Measurements from ENCODE around the gene COMTD1. TPM values are rescaled to one million over a fixed set of nuclear protein-coding genes. Genes with fewer than 3 reads are reported as not detected.

COMTD1 gene
- total RNA-seq, 1 donor from 2014 or later: 38.1 TPM

GRCh38 chr10:75261813-75262705 lies 26.3 kb upstream of the COMTD1 start:
- no peaks in the 10 kb centered on the region for H3K4me1 Mint-ChIP-seq
- intact Hi-C loops (cut with micrococcal nuclease): no loop called here

GRCh38 chr10:75260990-75261389 lies 25.2 kb upstream of the COMTD1 start:
- Mint-ChIP-seq H3K27ac (no peak overlapping the region), H3K4me3 (no peak overlapping the region), H3K27me3 (no peaks in the 10 kb centered on the region)

More at GRCh38 chr10:75261813-75262705, 26.3 kb upstream of the COMTD1 start:
- Mint-ChIP-seq H3K27ac (no peak overlapping the region), H3K4me3 (no peak overlapping the region), H3K36me3 (ENCODE audit: low read depth) (no peaks in the 10 kb centered on the region), H3K27me3 (peaks cover 2% of the 10 kb centered on the region), H3K9me3 (no peaks in the 10 kb centered on the region)
- DNase-seq: no peak

DNA sequence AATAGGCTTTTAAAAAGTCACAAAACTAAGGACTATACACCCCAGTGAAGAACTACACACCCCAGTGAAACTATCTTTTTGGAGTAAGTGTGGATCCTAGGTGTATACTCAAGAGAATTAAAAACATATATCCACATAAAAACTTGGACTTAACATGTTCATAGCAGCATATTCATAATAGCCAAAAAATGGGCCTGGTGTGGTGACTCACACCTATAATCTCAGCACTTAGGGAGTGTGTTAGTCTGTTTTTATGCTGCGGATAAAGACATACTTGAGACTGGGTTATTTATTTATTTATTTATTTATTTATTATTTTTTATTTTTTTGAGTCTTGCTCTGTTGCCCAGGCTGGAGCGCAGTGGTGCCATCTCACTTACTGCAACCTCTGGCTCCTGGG lies 19.0 kb upstream of the COMTD1 start:
- Mint-ChIP-seq H3K4me3 (no peak overlapping the region), H3K9me3 (peaks cover 4% of the 10 kb centered on the region), H3K27ac (no peak overlapping the region), H3K27me3 (no peaks in the 10 kb centered on the region), H3K36me3 (ENCODE audit: low read depth) (no peaks in the 10 kb centered on the region), H3K4me1 (no peaks in the 10 kb centered on the region)
- no peak for DNase-seq
- intact Hi-C loops (cut with micrococcal nuclease): no loop called here

More at GRCh38 chr10:75260990-75261389, 25.2 kb upstream of the COMTD1 start:
- DNase-seq: no peak
- no peaks in the 10 kb centered on the region for H3K36me3 Mint-ChIP-seq (ENCODE audit: low read depth)
- H3K4me1 Mint-ChIP-seq: no peaks in the 10 kb centered on the region
- H3K9me3 Mint-ChIP-seq: no peaks in the 10 kb centered on the region
- intact Hi-C loops (cut with micrococcal nuclease): no loop called here

- intact Hi-C loops (cut with micrococcal nuclease): no loop called here
- no peak overlapping the region for H3K4me3 Mint-ChIP-seq
- H3K27ac Mint-ChIP-seq: no peak overlapping the region
- no peak for DNase-seq
- H3K9me3 Mint-ChIP-seq: peaks cover 4% of the 10 kb centered on the region
- H3K27me3 Mint-ChIP-seq: no peaks in the 10 kb centered on the region
- no peaks in the 10 kb centered on the region for H3K4me1 Mint-ChIP-seq
- no peaks in the 10 kb centered on the region for H3K36me3 Mint-ChIP-seq (ENCODE audit: low read depth)
Observed at GRCh38 chr10:75253281-75254220, 17.8 kb upstream of the COMTD1 start.

DNA sequence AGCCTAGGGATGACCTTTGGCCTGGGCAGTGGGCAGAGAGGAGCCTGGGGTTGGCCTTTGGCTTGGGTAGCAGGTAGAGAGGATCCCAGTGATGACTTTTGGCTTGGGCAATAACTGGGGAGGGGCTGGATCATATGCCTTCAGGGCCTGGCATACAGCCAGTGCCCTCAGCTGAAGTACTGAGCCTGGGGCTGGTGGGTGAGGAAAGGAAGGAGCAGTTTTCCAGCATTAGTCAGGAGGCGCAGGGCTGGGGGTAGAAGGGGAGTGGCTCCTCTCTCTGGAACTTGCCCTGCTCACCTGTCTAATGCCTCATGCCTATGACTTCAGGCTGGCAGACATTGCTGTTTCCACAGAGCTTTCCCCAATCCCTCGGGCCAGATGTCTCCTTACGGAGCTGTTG lies 15.2 kb upstream of the COMTD1 start:
- no peaks in the 10 kb centered on the region for H3K4me1 Mint-ChIP-seq

GRCh38 chr10:75247797-75248196 lies 12.0 kb upstream of the COMTD1 start:
- no peak for DNase-seq
- no peak overlapping the region for H3K4me3 Mint-ChIP-seq
- H3K27me3 Mint-ChIP-seq: no peaks in the 10 kb centered on the region
- H3K9me3 Mint-ChIP-seq: peaks cover 3% of the 10 kb centered on the region
- H3K27ac Mint-ChIP-seq: no peak overlapping the region
- intact Hi-C loops (cut with micrococcal nuclease): no loop called here
- H3K36me3 Mint-ChIP-seq (ENCODE audit: low read depth): no peaks in the 10 kb centered on the region
- no peaks in the 10 kb centered on the region for H3K4me1 Mint-ChIP-seq

More for the DNA sequence above, 15.2 kb upstream of the COMTD1 start:
- intact Hi-C loops (cut with micrococcal nuclease): no loop called here
- no peak overlapping the region for H3K4me3 Mint-ChIP-seq
- H3K9me3 Mint-ChIP-seq: peaks cover 4% of the 10 kb centered on the region
- H3K36me3 Mint-ChIP-seq (ENCODE audit: low read depth): no peaks in the 10 kb centered on the region
- DNase-seq: no peak
- H3K27me3 Mint-ChIP-seq: no peaks in the 10 kb centered on the region
- H3K27ac Mint-ChIP-seq: no peak overlapping the region

- H3K36me3 Mint-ChIP-seq (ENCODE audit: low read depth): no peaks in the 10 kb centered on the region
- no peak overlapping the region for H3K27ac Mint-ChIP-seq
- no peaks in the 10 kb centered on the region for H3K27me3 Mint-ChIP-seq
- no peak for DNase-seq
- no peaks in the 10 kb centered on the region for H3K9me3 Mint-ChIP-seq
- intact Hi-C loops (cut with micrococcal nuclease): no loop called here
- no peak overlapping the region for H3K4me3 Mint-ChIP-seq
- H3K4me1 Mint-ChIP-seq: no peaks in the 10 kb centered on the region
Observed at GRCh38 chr10:75246506-75246905, 10.7 kb upstream of the COMTD1 start.

GRCh38 chr10:75245354-75246250 lies 9.8 kb upstream of the COMTD1 start:
- H3K9me3 Mint-ChIP-seq: no peaks in the 10 kb centered on the region
- H3K27ac Mint-ChIP-seq: no peak overlapping the region
- no peak for DNase-seq
- H3K4me3 Mint-ChIP-seq: no peak overlapping the region
- no peaks in the 10 kb centered on the region for H3K4me1 Mint-ChIP-seq
- no peaks in the 10 kb centered on the region for H3K27me3 Mint-ChIP-seq
- H3K36me3 Mint-ChIP-seq (ENCODE audit: low read depth): no peaks in the 10 kb centered on the region
- intact Hi-C loops (cut with micrococcal nuclease): no loop called here

- Mint-ChIP-seq H3K27me3 (no peaks in the 10 kb centered on the region), H3K4me3 (no peak overlapping the region), H3K36me3 (ENCODE audit: low read depth) (no peaks in the 10 kb centered on the region), H3K9me3 (no peaks in the 10 kb centered on the region), H3K4me1 (no peaks in the 10 kb centered on the region), H3K27ac (no peak overlapping the region)
- DNase-seq: no peak
- intact Hi-C loops (cut with micrococcal nuclease): no loop called here
Observed at GRCh38 chr10:75244487-75245353, 9.0 kb upstream of the COMTD1 start.

- Mint-ChIP-seq H3K27ac (no peak overlapping the region), H3K27me3 (no peaks in the 10 kb centered on the region), H3K4me3 (no peak overlapping the region), H3K9me3 (no peaks in the 10 kb centered on the region), H3K36me3 (ENCODE audit: low read depth) (no peaks in the 10 kb centered on the region), H3K4me1 (no peaks in the 10 kb centered on the region)
- DNase-seq: no peak
- intact Hi-C loops (cut with micrococcal nuclease): no loop called here
Observed at GRCh38 chr10:75243426-75243825, 7.7 kb upstream of the COMTD1 start.

- Mint-ChIP-seq H3K27me3 (no peaks in the 10 kb centered on the region), H3K27ac (no peak overlapping the region), H3K4me1 (peaks cover 6% of the 10 kb centered on the region), H3K9me3 (no peaks in the 10 kb centered on the region), H3K36me3 (ENCODE audit: low read depth) (no peaks in the 10 kb centered on the region), H3K4me3 (no peak overlapping the region)
- intact Hi-C loops (cut with micrococcal nuclease): no loop called here
- DNase-seq: no peak
Observed at GRCh38 chr10:75240329-75241076, 4.7 kb upstream of the COMTD1 start.

GRCh38 chr10:75239096-75239790 lies 3.5 kb upstream of the COMTD1 start:
- H3K4me3 Mint-ChIP-seq: no peak overlapping the region
- no peaks in the 10 kb centered on the region for H3K9me3 Mint-ChIP-seq
- peaks cover 6% of the 10 kb centered on the region for H3K4me1 Mint-ChIP-seq
- DNase-seq: no peak
- H3K27ac Mint-ChIP-seq: no peak overlapping the region
- H3K27me3 Mint-ChIP-seq: no peaks in the 10 kb centered on the region
- intact Hi-C loops (cut with micrococcal nuclease): no loop called here
- no peaks in the 10 kb centered on the region for H3K36me3 Mint-ChIP-seq (ENCODE audit: low read depth)
